ENCODE measurements around the gene ZCCHC2. TPM values are rescaled to one million over a fixed set of nuclear protein-coding genes. Genes with fewer than 3 reads are reported as not detected.

Gene ZCCHC2
- total RNA-seq, 4 donors from 2014 or later = 18.9 to 26.1 (median 23.8) TPM

DNA sequence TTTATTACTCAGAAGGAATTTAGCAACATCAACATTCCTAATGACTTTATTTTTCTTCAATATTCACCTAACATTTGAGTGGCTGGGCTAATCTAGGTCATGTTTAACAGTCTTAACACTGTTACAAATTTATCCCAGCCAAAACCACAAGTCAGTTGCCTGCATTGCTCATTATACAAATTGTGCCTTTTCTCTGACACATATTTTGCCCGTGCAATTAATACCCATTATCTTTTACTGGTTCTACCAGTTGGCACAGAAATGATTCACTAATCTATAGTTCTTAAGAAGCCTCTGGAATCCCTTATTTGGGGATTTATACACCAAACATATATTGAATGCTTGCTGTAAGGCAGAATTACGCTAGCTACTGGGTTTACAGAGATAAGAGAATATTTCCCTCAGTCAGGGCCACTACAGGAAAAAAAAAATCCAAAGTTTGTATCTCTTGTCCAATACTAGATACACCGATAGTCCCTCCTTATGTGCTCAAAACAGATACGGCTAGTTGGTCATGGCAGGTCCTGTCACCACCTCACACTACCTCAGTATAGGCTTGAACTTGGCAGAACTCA is 46.3 kb downstream of the ZCCHC2 start:
- no peak overlapping the region for H3K27ac ChIP-seq (replicated peaks in 1 of 4)
- 96% methylated on average over 4 of the region's 4 CpGs for WGBS
- intact Hi-C loops (cut with DNase I) = loop anchor here (5.0 kb wide), 1 partner anchor 142 kb away; no protein-coding TSS in a partner anchor
- peaks cover 12 to 81% (median 59%) of the 10 kb centered on the region in 4 donors for H3K36me3 ChIP-seq
- H3K27me3 ChIP-seq = no peaks in the 10 kb centered on the region
- no peaks in the 10 kb centered on the region for H3K9me3 ChIP-seq
- no peak for DNase-seq (ENCODE audit: extremely low spot score)
- TF ChIP-seq POLR2A (IDR thresholded peaks at IDR 0.05; ENCODE audit: low read depth) = no peak
- TF ChIP-seq POLR2AphosphoS5 (IDR thresholded peaks at IDR 0.05) = no peak
- TF ChIP-seq EP300 (IDR thresholded peaks at IDR 0.05) = no peak
- TF ChIP-seq CTCF (IDR thresholded peaks at IDR 0.05) = no peak
- no peak overlapping the region for H3K4me3 ChIP-seq
- no peaks in the 10 kb centered on the region for H3K4me1 ChIP-seq

GRCh38 chr18:62571037-62571436 is 48.2 kb downstream of the ZCCHC2 start:
- Histone ChIP-seq H3K27ac (replicated peaks in 1 of 4) (no peak overlapping the region), H3K4me3 (no peak overlapping the region), H3K9me3 (no peaks in the 10 kb centered on the region), H3K36me3 (peaks cover 22 to 78% (median 59%) of the 10 kb centered on the region in 4 donors), H3K4me1 (no peaks in the 10 kb centered on the region), H3K27me3 (no peaks in the 10 kb centered on the region)
- TF ChIP-seq POLR2AphosphoS5 (IDR thresholded peaks at IDR 0.05) (no peak), EP300 (IDR thresholded peaks at IDR 0.05) (no peak), CTCF (IDR thresholded peaks at IDR 0.05) (no peak), POLR2A (IDR thresholded peaks at IDR 0.05; ENCODE audit: low read depth) (no peak)
- WGBS = 76% methylated on average over 4 of the region's 4 CpGs
- no peak for DNase-seq (ENCODE audit: extremely low spot score)
- intact Hi-C loops (cut with DNase I) = no loop called here

DNA sequence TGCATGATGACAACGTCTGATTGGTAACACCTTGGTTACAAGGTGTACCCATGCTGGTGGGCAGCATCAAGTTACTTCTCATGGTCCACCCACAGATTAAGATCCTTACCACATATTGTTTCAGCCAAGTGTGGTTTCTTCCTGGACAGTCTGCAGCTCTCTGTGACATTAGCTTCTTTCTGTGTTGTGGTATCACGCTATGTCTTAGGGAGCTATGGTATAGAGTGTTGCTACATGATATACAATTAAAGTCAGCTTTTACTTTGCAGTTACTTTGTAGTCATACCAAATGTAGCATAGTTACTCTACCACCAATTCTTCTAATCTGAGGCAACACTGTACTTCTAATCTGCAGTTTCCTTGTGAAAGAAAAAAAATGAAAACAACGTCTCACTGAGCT is 48.8 kb downstream of the ZCCHC2 start:
- H3K36me3 ChIP-seq = peaks cover 19 to 78% (median 57%) of the 10 kb centered on the region in 4 donors

GRCh38 chr18:62572456-62572855 is 49.6 kb downstream of the ZCCHC2 start:
- H3K27me3 ChIP-seq = no peaks in the 10 kb centered on the region
- H3K9me3 ChIP-seq = no peaks in the 10 kb centered on the region
- H3K4me1 ChIP-seq = peaks cover 0 to 6% (median 2%) of the 10 kb centered on the region in 4 donors
- no peak for TF ChIP-seq CTCF (IDR thresholded peaks at IDR 0.05)
- no peak for TF ChIP-seq EP300 (IDR thresholded peaks at IDR 0.05)
- TF ChIP-seq POLR2A (IDR thresholded peaks at IDR 0.05; ENCODE audit: low read depth) = no peak
- no peak for TF ChIP-seq POLR2AphosphoS5 (IDR thresholded peaks at IDR 0.05)
- H3K27ac ChIP-seq (replicated peaks in 1 of 4) = no peak overlapping the region
- peaks cover 18 to 75% (median 57%) of the 10 kb centered on the region in 4 donors for H3K36me3 ChIP-seq
- intact Hi-C loops (cut with DNase I) = no loop called here
- no peak overlapping the region for H3K4me3 ChIP-seq
- no peak for DNase-seq (ENCODE audit: extremely low spot score)
- 99% methylated on average over 3 of the region's 3 CpGs for WGBS

More for the DNA sequence above, 48.8 kb downstream of the ZCCHC2 start:
- no peaks in the 10 kb centered on the region for H3K9me3 ChIP-seq
- intact Hi-C loops (cut with DNase I) = no loop called here
- 91% methylated on average over 3 of the region's 3 CpGs for WGBS
- H3K4me1 ChIP-seq = no peaks in the 10 kb centered on the region
- DNase-seq (ENCODE audit: extremely low spot score) = no peak
- H3K27me3 ChIP-seq = no peaks in the 10 kb centered on the region
- no peak overlapping the region for H3K4me3 ChIP-seq
- no peak overlapping the region for H3K27ac ChIP-seq (replicated peaks in 1 of 4)
- TF ChIP-seq EP300 (IDR thresholded peaks at IDR 0.05) = no peak
- no peak for TF ChIP-seq POLR2AphosphoS5 (IDR thresholded peaks at IDR 0.05)
- no peak for TF ChIP-seq CTCF (IDR thresholded peaks at IDR 0.05)
- TF ChIP-seq POLR2A (IDR thresholded peaks at IDR 0.05; ENCODE audit: low read depth) = no peak

DNA sequence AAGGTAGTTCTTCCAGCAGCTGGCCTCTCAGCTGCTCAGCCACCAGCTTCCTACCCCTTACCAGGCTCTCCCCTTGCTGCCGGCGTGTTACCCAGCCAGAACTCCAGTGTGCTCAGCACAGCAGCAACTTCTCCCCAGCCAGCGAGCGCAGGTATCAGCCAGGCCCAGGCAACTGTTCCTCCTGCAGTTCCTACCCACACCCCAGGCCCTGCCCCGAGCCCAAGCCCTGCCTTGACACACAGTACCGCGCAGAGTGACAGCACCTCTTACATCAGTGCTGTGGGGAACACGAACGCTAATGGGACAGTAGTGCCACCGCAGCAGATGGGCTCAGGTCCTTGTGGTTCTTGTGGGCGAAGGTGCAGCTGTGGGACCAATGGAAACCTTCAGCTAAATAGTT is 52.0 kb downstream of the ZCCHC2 start:
- H3K27ac ChIP-seq (replicated peaks in 1 of 4) = no peak overlapping the region
- H3K4me1 ChIP-seq = peaks cover 0 to 13% (median 6%) of the 10 kb centered on the region in 4 donors
- intact Hi-C loops (cut with DNase I) = no loop called here
- no peaks in the 10 kb centered on the region for H3K27me3 ChIP-seq
- H3K36me3 ChIP-seq = peaks cover 18 to 76% (median 59%) of the 10 kb centered on the region in 4 donors
- WGBS = 100% methylated on average over 8 of the region's 11 CpGs
- no peak overlapping the region for H3K4me3 ChIP-seq
- H3K9me3 ChIP-seq = no peaks in the 10 kb centered on the region
- no peak for DNase-seq (ENCODE audit: extremely low spot score)
- TF ChIP-seq POLR2AphosphoS5 (IDR thresholded peaks at IDR 0.05) = no peak
- no peak for TF ChIP-seq CTCF (IDR thresholded peaks at IDR 0.05)
- no peak for TF ChIP-seq EP300 (IDR thresholded peaks at IDR 0.05)
- TF ChIP-seq POLR2A (IDR thresholded peaks at IDR 0.05; ENCODE audit: low read depth) = no peak
